ENCODE results near the gene TMEM178B. TPM values are rescaled to one million over a fixed set of nuclear protein-coding genes. Genes with fewer than 3 reads are reported as not detected.

Gene TMEM178B
- polyA plus RNA-seq, 1 of the 3 experiments (the other 2 are of a cell fraction), result 0.20 TPM

DNA sequence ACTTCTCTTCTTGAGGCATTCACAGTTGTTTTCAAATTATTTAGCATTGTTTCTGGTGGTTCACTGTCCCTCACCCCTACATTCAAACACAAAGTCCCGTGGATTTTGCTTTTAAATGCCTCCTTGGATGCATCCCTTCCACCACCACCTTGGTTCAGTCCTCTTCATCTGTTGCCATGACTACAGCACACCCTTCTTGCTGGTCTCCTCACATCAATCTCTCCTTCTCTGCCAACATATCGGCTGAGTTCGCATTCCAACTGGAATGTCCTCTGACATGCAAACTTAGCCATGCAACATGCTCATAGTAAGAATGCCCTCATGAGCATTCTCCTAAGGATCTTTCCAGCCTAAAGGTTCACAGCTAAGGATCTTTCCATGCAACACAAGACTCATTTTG is 279.1 kb downstream of the TMEM178B start:
- Histone ChIP-seq H3K4me1 (ENCODE audit: control insufficient read depth in 1 of 2, insufficient read depth in 2 of 2, low read depth in 1 of 2, low read length in 1 of 2) (no peaks in the 10 kb centered on the region; a peak in 1 of 4 replicates), H4K20me1 (ENCODE audit: insufficient read depth) (no peaks in the 10 kb centered on the region), H3K27me3 (ENCODE audit: insufficient read depth) (no peaks in the 10 kb centered on the region), H3K4me2 (no peak overlapping the region), H3K9me3 (no peaks in the 10 kb centered on the region), H3K27ac (ENCODE audit: low read depth in 2 of 2, low read length in 1 of 2) (no peak overlapping the region), H2AFZ (ENCODE audit: low read depth) (no peak overlapping the region), H3K36me3 (replicated peaks in 1 of 2; ENCODE audit: control insufficient read depth in 1 of 2, insufficient read depth in 2 of 2, low read length in 1 of 2) (no peaks in the 10 kb centered on the region), H3K4me3 (ENCODE audit: low read depth in 2 of 2, low read length in 1 of 2) (no peak overlapping the region), H3K79me2 (ENCODE audit: insufficient read depth) (no peaks in the 10 kb centered on the region), H3K9me2 (no peaks in the 10 kb centered on the region), H3K9ac (no peak overlapping the region), H3F3A (replicated peaks; ENCODE audit: insufficient read depth) (no peaks in the 10 kb centered on the region)
- WGBS (ENCODE audit: low lambda C conversion rate), result 59% methylated on average over 3 of the region's 3 CpGs
- no peak for DNase-seq
- ChIA-PET CTCF (no interaction called here), POLR2A (no interaction called here)
- TF ChIP-seq, protein P1, sequence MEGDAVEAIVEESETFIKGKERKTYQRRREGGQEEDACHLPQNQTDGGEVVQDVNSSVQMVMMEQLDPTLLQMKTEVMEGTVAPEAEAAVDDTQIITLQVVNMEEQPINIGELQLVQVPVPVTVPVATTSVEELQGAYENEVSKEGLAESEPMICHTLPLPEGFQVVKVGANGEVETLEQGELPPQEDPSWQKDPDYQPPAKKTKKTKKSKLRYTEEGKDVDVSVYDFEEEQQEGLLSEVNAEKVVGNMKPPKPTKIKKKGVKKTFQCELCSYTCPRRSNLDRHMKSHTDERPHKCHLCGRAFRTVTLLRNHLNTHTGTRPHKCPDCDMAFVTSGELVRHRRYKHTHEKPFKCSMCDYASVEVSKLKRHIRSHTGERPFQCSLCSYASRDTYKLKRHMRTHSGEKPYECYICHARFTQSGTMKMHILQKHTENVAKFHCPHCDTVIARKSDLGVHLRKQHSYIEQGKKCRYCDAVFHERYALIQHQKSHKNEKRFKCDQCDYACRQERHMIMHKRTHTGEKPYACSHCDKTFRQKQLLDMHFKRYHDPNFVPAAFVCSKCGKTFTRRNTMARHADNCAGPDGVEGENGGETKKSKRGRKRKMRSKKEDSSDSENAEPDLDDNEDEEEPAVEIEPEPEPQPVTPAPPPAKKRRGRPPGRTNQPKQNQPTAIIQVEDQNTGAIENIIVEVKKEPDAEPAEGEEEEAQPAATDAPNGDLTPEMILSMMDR (IDR thresholded peaks at IDR 0.05), result no peak
- TF ChIP-seq EZH2phosphoT487 (IDR thresholded peaks at IDR 0.05; ENCODE audit: borderline replicate concordance, low read depth) (no peak), JUND (IDR thresholded peaks at IDR 0.05) (no peak), CHD2 (IDR thresholded peaks at IDR 0.05; ENCODE audit: low read length, partially characterized antibody) (no peak)
- TF ChIP-seq, protein P2, sequence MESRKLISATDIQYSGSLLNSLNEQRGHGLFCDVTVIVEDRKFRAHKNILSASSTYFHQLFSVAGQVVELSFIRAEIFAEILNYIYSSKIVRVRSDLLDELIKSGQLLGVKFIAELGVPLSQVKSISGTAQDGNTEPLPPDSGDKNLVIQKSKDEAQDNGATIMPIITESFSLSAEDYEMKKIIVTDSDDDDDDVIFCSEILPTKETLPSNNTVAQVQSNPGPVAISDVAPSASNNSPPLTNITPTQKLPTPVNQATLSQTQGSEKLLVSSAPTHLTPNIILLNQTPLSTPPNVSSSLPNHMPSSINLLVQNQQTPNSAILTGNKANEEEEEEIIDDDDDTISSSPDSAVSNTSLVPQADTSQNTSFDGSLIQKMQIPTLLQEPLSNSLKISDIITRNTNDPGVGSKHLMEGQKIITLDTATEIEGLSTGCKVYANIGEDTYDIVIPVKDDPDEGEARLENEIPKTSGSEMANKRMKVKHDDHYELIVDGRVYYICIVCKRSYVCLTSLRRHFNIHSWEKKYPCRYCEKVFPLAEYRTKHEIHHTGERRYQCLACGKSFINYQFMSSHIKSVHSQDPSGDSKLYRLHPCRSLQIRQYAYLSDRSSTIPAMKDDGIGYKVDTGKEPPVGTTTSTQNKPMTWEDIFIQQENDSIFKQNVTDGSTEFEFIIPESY (IDR thresholded peaks at IDR 0.05; ENCODE audit: borderline replicate concordance, low read depth), result no peak

DNA sequence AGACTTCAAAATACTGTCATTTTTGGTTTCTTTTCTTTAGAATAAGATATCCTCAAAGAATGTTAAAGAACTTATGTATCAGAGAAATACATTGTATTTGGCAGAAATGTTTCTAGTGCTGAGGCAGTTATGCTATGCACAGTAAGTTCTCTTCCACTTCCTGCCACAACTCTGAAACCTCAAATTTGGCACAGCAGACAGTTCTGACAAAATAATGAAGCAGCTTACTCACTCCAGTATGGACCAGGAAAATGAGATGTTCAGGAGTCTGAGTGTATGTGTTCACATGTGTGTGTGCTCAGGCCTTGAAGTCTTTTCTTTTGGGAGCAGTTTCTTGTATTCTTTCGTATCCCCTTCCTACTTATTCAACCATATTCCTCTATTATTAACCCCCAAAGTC is 280.4 kb downstream of the TMEM178B start:
- no peaks in the 10 kb centered on the region for H4K20me1 ChIP-seq (ENCODE audit: insufficient read depth)
- TF ChIP-seq TAF1 (IDR thresholded peaks at IDR 0.05; ENCODE audit: borderline replicate concordance, low read depth, low read length) (no peak), JUND (IDR thresholded peaks at IDR 0.05) (no peak)
- TF ChIP-seq, protein P3, sequence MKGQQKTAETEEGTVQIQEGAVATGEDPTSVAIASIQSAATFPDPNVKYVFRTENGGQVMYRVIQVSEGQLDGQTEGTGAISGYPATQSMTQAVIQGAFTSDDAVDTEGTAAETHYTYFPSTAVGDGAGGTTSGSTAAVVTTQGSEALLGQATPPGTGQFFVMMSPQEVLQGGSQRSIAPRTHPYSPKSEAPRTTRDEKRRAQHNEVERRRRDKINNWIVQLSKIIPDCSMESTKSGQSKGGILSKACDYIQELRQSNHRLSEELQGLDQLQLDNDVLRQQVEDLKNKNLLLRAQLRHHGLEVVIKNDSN (IDR thresholded peaks at IDR 0.05; ENCODE audit: borderline replicate concordance, low read depth), result no peak
- no peak overlapping the region for H3K9ac ChIP-seq
- no peaks in the 10 kb centered on the region for H3K27me3 ChIP-seq (ENCODE audit: insufficient read depth)
- no peak overlapping the region for H3K4me2 ChIP-seq
- CTCF ChIA-PET, result interaction anchor here (1.2 kb wide), 1 partner anchor 10 kb away, joined by 3 read pairs; no protein-coding TSS in a partner anchor
- no peaks in the 10 kb centered on the region for H3K9me2 ChIP-seq
- WGBS (ENCODE audit: low lambda C conversion rate), result 13% methylated on average over 1 of the region's 1 CpG
- H3K79me2 ChIP-seq (ENCODE audit: insufficient read depth), result no peaks in the 10 kb centered on the region
- no peak overlapping the region for H3K27ac ChIP-seq (ENCODE audit: low read depth in 2 of 2, low read length in 1 of 2)
- no peak overlapping the region for H3K4me3 ChIP-seq (ENCODE audit: low read depth in 2 of 2, low read length in 1 of 2)
- POLR2A ChIA-PET, result no interaction called here
- H3K36me3 ChIP-seq (replicated peaks in 1 of 2; ENCODE audit: control insufficient read depth in 1 of 2, insufficient read depth in 2 of 2, low read length in 1 of 2), result no peaks in the 10 kb centered on the region
- no peak overlapping the region for H2AFZ ChIP-seq (ENCODE audit: low read depth)
- H3K9me3 ChIP-seq, result no peaks in the 10 kb centered on the region
- no peak for DNase-seq
- H3F3A ChIP-seq (replicated peaks; ENCODE audit: insufficient read depth), result no peaks in the 10 kb centered on the region
- no peaks in the 10 kb centered on the region for H3K4me1 ChIP-seq (ENCODE audit: control insufficient read depth in 1 of 2, insufficient read depth in 2 of 2, low read depth in 1 of 2, low read length in 1 of 2)

Measured in SK-N-SH (cell line).